Uterus (tissue), 2 donors: ENCODE measurements around the gene PLPPR4.

ENCODE experiments used
- POLR2A ChIP-seq, 2 donors: fragments of 450-650 bp; IDR thresholded peaks; one replicate each; pipeline ENCODE4 v1.6.1; 2016; ENCODE audit warnings: antibody characterized with exemption in 2 of 2, mild to moderate bottlenecking in 1 of 2, moderate library complexity in 1 of 2
- TF ChIP-seq, protein P1 (sequence below), 4 experiments: fragments of 200-600 bp in 2 of 4; fragments of 450-650 bp in 2 of 4; sonication (generic) in 2 of 4; IDR thresholded peaks; one replicate each; pipeline ENCODE4 v1.5.1; 2016 to 2019; ENCODE audit warnings: antibody characterized with exemption in 4 of 4, mild to moderate bottlenecking in 2 of 4, moderate library complexity in 1 of 4

DNA sequence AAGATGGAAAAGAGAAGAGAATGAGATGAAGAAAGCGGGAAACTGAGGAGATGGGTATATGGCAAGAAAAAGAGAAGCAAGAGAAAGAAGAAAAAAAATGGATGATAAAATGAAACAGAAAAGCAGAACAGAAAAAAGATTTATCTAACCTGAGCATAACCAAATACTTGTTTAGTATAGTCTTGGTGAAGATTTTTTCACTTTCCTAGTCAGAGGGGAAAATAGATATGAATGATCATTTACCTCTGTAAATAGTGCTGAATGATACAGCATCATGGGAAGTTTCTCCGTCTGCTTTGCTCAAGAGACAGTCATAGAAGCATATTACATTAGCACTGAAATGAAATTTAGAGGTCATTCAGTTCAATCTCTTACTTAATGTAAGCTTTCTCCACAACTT is 36.1 kb upstream of the PLPPR4 start:
- no peak for TF ChIP-seq POLR2A (IDR thresholded peaks at IDR 0.05)
- TF ChIP-seq, protein P1, sequence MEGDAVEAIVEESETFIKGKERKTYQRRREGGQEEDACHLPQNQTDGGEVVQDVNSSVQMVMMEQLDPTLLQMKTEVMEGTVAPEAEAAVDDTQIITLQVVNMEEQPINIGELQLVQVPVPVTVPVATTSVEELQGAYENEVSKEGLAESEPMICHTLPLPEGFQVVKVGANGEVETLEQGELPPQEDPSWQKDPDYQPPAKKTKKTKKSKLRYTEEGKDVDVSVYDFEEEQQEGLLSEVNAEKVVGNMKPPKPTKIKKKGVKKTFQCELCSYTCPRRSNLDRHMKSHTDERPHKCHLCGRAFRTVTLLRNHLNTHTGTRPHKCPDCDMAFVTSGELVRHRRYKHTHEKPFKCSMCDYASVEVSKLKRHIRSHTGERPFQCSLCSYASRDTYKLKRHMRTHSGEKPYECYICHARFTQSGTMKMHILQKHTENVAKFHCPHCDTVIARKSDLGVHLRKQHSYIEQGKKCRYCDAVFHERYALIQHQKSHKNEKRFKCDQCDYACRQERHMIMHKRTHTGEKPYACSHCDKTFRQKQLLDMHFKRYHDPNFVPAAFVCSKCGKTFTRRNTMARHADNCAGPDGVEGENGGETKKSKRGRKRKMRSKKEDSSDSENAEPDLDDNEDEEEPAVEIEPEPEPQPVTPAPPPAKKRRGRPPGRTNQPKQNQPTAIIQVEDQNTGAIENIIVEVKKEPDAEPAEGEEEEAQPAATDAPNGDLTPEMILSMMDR (IDR thresholded peaks at IDR 0.05) = no peak
